ENCODE measurements around the gene TSTD2. TPM values are rescaled to one million over a fixed set of nuclear protein-coding genes. Genes with fewer than 3 reads are reported as not detected.

The TSTD2 gene
- total and polyA plus RNA-seq, 4 experiments from 2014 or later = 7.2 to 18.4 (median 12.8) TPM

- H3K4me3 Mint-ChIP-seq = no peak overlapping the region
- peak overlapping the region in 1 of 7 donors; percentile 82 for H3K27ac Mint-ChIP-seq
- intact Hi-C loops (cut with micrococcal nuclease) = no loop called here
Observed at GRCh38 chr9:97572196-97572891, 60.8 kb downstream of the TSTD2 start.

DNA sequence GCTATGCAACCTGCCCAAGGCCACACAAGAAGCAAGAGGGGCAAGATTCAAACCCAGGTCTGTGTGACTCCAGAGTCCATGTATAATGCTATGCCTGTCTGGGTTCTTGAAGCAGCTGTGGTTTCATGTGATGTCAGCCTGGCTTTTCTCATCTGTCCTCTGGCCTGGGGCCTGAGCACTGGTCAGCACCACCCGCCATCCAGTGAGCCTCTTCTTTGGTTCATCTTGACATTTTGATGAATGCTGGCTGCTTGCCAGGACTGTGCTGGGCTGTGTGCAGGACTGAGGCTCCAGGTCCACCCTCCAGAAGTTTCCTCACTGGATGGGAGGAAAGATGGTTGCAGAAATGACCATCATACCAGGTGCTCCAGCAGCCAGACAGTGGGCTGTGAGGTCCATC is 61.5 kb downstream of the TSTD2 start:
- DNase-seq = no peak
- no peaks in the 10 kb centered on the region for H3K9me3 Mint-ChIP-seq
- CTCF ChIA-PET (ENCODE audit: partially characterized antibody) = no interaction called here
- Histone ChIP-seq H3K27me3 (ENCODE audit: insufficient read depth, low read length) (no peaks in the 10 kb centered on the region), H3K4me1 (ENCODE audit: insufficient read depth, low read length) (peaks cover 7% of the 10 kb centered on the region), H3K9me3 (ENCODE audit: control insufficient read depth in 1 of 2, low read length in 2 of 2) (no peaks in the 10 kb centered on the region), H3K36me3 (ENCODE audit: insufficient read depth, low read length) (no peaks in the 10 kb centered on the region), H3K4me3 (ENCODE audit: low read length in 2 of 2) (no peak overlapping the region), H3K27ac (ENCODE audit: low read depth, low read length) (no peak overlapping the region)
- POLR2A ChIA-PET (ENCODE audit: partially characterized antibody) = no interaction called here
- H3K27ac Mint-ChIP-seq = no peak overlapping the region
- intact Hi-C loops (cut with micrococcal nuclease) = no loop called here
- peaks cover 0 to 4% of the 10 kb centered on the region in 2 donors for H3K27me3 Mint-ChIP-seq
- H3K4me3 Mint-ChIP-seq = no peak overlapping the region
- peaks cover 0 to 4% of the 10 kb centered on the region in 2 donors for H3K36me3 Mint-ChIP-seq
- peaks cover 10 to 17% (median 15%) of the 10 kb centered on the region in 4 donors for H3K4me1 Mint-ChIP-seq

More at GRCh38 chr9:97572196-97572891, 60.8 kb downstream of the TSTD2 start:
- Histone ChIP-seq H3K36me3 (ENCODE audit: insufficient read depth, low read length) (no peaks in the 10 kb centered on the region), H3K4me1 (ENCODE audit: insufficient read depth, low read length) (peaks cover 7% of the 10 kb centered on the region), H3K27me3 (ENCODE audit: insufficient read depth, low read length) (no peaks in the 10 kb centered on the region), H3K4me3 (ENCODE audit: low read length in 2 of 2) (no peak overlapping the region), H3K9me3 (ENCODE audit: control insufficient read depth in 1 of 2, low read length in 2 of 2) (no peaks in the 10 kb centered on the region), H3K27ac (ENCODE audit: low read depth, low read length) (no peak overlapping the region)
- CTCF ChIA-PET (ENCODE audit: partially characterized antibody) = no interaction called here
- peaks cover 0 to 4% of the 10 kb centered on the region in 2 donors for H3K27me3 Mint-ChIP-seq
- no peak for DNase-seq
- H3K36me3 Mint-ChIP-seq = peaks cover 0 to 4% of the 10 kb centered on the region in 2 donors
- H3K9me3 Mint-ChIP-seq = no peaks in the 10 kb centered on the region
- peaks cover 12 to 17% (median 16%) of the 10 kb centered on the region in 4 donors for H3K4me1 Mint-ChIP-seq
- POLR2A ChIA-PET (ENCODE audit: partially characterized antibody) = no interaction called here

DNA sequence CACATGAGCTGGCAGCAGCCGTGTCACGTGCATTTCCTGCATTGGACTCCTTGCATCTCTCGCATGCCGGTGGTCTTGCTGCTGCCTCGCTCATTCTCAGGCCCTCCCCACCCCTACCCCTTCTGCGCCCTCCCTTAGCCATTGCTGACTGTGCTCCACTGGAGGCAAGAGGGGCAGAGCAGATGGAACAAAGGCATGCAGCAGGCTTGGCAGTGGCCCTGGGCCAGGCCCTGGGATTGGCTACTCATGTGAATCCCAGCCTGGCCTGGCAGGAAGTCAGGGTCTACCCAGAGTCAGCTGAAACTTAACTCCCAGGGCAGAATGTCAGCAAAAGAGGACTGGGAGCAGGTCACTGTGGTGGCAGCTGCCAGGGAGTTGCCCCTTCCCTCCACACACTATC is 62.3 kb downstream of the TSTD2 start:
- Histone ChIP-seq H3K4me3 (ENCODE audit: low read length in 2 of 2) (no peak overlapping the region), H3K4me1 (ENCODE audit: insufficient read depth, low read length) (peaks cover 7% of the 10 kb centered on the region), H3K27ac (ENCODE audit: low read depth, low read length) (no peak overlapping the region), H3K27me3 (ENCODE audit: insufficient read depth, low read length) (no peaks in the 10 kb centered on the region), H3K9me3 (ENCODE audit: control insufficient read depth in 1 of 2, low read length in 2 of 2) (no peaks in the 10 kb centered on the region), H3K36me3 (ENCODE audit: insufficient read depth, low read length) (no peaks in the 10 kb centered on the region)
- H3K27me3 Mint-ChIP-seq = peaks cover 0 to 6% of the 10 kb centered on the region in 2 donors
- no peak overlapping the region for H3K4me3 Mint-ChIP-seq
- H3K36me3 Mint-ChIP-seq = peaks cover 0 to 4% of the 10 kb centered on the region in 2 donors
- DNase-seq = no peak
- H3K27ac Mint-ChIP-seq = no peak overlapping the region
- no peaks in the 10 kb centered on the region for H3K9me3 Mint-ChIP-seq
- ChIA-PET POLR2A (ENCODE audit: partially characterized antibody) (no interaction called here), CTCF (ENCODE audit: partially characterized antibody) (interaction anchor here (1.0 kb wide), 1 partner anchor 28 kb away, joined by 5 read pairs; no protein-coding TSS in a partner anchor)
- peaks cover 8 to 15% (median 13%) of the 10 kb centered on the region in 4 donors for H3K4me1 Mint-ChIP-seq
- intact Hi-C loops (cut with micrococcal nuclease) = no loop called here

DNA sequence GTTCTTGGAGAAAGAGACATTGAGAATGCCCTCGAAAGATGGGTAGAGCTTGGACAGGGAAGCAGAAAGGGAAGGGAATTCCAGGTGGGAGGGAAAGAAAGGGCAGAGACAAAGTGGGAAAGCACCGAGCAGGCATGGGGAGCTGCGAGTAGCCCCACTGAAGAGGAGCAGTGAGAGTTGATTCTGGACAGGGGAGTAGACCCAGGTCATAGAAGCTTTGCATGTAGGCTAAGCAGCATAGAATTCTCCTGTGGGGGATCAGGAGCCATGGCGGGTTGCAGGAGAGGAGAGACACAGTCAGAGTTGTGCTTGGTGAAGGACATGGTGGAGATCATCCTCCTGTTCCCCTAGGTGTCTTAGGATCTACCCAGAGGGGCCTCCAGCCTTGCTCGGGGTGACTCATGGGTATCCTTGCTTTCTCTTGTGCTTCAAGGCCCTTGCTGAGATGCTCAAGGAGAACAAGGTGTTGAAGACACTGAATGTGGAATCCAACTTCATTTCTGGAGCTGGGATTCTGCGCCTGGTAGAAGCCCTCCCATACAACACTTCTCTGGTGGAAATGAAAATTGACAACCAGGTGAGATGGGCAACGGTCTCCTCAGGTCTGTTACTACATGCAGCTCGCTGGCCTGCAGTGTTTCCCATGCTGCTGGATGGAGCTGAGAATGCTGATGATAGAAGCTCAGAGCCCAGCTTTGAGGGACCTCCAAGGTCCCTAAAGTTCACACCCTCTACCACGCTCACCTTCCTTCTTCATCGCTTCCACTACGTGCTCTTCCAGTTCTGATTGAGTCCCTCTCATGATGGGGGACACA is 64.5 kb downstream of the TSTD2 start:
- no peak for DNase-seq
- H3K9me3 Mint-ChIP-seq = no peaks in the 10 kb centered on the region
- Histone ChIP-seq H3K36me3 (ENCODE audit: insufficient read depth, low read length) (no peaks in the 10 kb centered on the region), H3K4me1 (ENCODE audit: insufficient read depth, low read length) (no peaks in the 10 kb centered on the region), H3K4me3 (ENCODE audit: low read length in 2 of 2) (no peak overlapping the region), H3K9me3 (ENCODE audit: control insufficient read depth in 1 of 2, low read length in 2 of 2) (no peaks in the 10 kb centered on the region), H3K27me3 (ENCODE audit: insufficient read depth, low read length) (no peaks in the 10 kb centered on the region), H3K27ac (ENCODE audit: low read depth, low read length) (no peak overlapping the region)
- ChIA-PET CTCF (ENCODE audit: partially characterized antibody) (interaction anchor here (0.8 to 1.3 kb wide), 2 partner anchors 30 to 47 kb away, joined by 3 read pairs; no protein-coding TSS in a partner anchor), POLR2A (ENCODE audit: partially characterized antibody) (no interaction called here)
- intact Hi-C loops (cut with micrococcal nuclease) = no loop called here
- H3K4me3 Mint-ChIP-seq = no peak overlapping the region
- H3K27me3 Mint-ChIP-seq = peaks cover 2 to 6% of the 10 kb centered on the region in 2 donors
- H3K36me3 Mint-ChIP-seq = no peaks in the 10 kb centered on the region
- H3K4me1 Mint-ChIP-seq = peaks cover 0 to 3% (median 0%) of the 10 kb centered on the region in 4 donors
- no peak overlapping the region for H3K27ac Mint-ChIP-seq

DNA sequence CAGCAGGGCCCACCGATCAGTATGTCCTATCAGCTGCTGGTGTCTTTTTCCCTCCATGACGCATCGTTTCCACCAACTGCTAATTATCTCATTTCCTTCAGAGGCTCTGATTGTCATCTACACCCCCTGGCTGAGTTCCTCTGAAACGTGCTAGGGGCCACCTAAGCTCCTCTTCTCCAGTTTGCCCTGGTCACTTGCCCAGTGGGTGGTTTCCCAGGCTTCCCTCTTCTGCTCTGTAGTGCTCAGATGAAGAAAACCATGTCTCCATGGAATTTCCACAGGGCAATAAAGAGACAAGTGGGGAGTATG is 65.3 kb downstream of the TSTD2 start:
- Mint-ChIP-seq H3K36me3 (no peaks in the 10 kb centered on the region), H3K4me1 (peaks cover 0 to 2% (median 0%) of the 10 kb centered on the region in 4 donors), H3K27me3 (peaks cover 2 to 6% of the 10 kb centered on the region in 2 donors), H3K9me3 (no peaks in the 10 kb centered on the region), H3K27ac (no peak overlapping the region), H3K4me3 (no peak overlapping the region)
- Histone ChIP-seq H3K36me3 (ENCODE audit: insufficient read depth, low read length) (no peaks in the 10 kb centered on the region), H3K9me3 (ENCODE audit: control insufficient read depth in 1 of 2, low read length in 2 of 2) (no peaks in the 10 kb centered on the region), H3K27ac (ENCODE audit: low read depth, low read length) (no peak overlapping the region), H3K4me1 (ENCODE audit: insufficient read depth, low read length) (no peaks in the 10 kb centered on the region), H3K27me3 (ENCODE audit: insufficient read depth, low read length) (no peaks in the 10 kb centered on the region), H3K4me3 (ENCODE audit: low read length in 2 of 2) (no peak overlapping the region)
- CTCF ChIA-PET (ENCODE audit: partially characterized antibody) = no interaction called here
- DNase-seq = no peak
- POLR2A ChIA-PET (ENCODE audit: partially characterized antibody) = no interaction called here
- intact Hi-C loops (cut with micrococcal nuclease) = no loop called here

DNA sequence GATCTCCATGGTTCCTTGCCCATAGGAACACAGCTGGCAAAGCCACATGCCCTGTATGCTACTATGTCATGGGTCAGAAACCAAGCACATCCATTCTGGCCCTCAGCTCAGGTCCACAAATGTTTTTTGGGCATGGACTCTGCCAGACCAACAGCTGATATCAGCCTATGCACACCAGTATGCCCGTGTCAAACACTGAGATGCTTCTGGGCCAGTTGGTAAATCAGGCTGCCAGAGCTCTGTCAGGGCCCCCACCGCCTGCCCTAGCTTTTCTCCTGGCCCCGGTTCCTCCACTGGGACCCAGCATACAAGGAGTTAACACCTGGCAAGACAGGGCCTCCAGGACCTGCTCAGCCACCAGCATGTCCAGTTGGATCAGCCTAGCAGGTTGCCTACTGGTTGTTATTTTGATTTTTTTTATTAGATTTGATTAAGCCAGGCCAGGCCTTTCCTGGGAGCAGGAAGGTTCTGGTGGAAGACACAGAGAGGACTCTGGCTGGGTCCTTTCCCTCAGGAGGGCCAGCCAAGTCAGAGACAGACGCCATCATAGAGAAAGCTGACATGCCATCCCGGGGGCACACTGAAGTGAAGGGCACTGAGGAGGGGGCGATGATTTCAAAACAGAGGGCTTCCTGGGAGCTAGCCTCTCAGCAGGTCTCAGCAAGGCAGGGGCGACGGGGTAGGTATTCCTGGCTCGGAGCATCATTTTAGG is 65.8 kb downstream of the TSTD2 start:
- Histone ChIP-seq H3K27me3 (ENCODE audit: insufficient read depth, low read length) (no peaks in the 10 kb centered on the region), H3K4me3 (ENCODE audit: low read length in 2 of 2) (no peak overlapping the region), H3K4me1 (ENCODE audit: insufficient read depth, low read length) (no peaks in the 10 kb centered on the region), H3K36me3 (ENCODE audit: insufficient read depth, low read length) (no peaks in the 10 kb centered on the region), H3K27ac (ENCODE audit: low read depth, low read length) (no peak overlapping the region), H3K9me3 (ENCODE audit: control insufficient read depth in 1 of 2, low read length in 2 of 2) (no peaks in the 10 kb centered on the region)
- Mint-ChIP-seq H3K4me1 (peaks cover 0 to 2% (median 0%) of the 10 kb centered on the region in 4 donors), H3K27me3 (peaks cover 2 to 6% of the 10 kb centered on the region in 2 donors), H3K27ac (no peak overlapping the region), H3K36me3 (no peaks in the 10 kb centered on the region), H3K4me3 (no peak overlapping the region), H3K9me3 (no peaks in the 10 kb centered on the region)
- POLR2A ChIA-PET (ENCODE audit: partially characterized antibody) = no interaction called here
- CTCF ChIA-PET (ENCODE audit: partially characterized antibody) = no interaction called here
- intact Hi-C loops (cut with micrococcal nuclease) = no loop called here
- no peak for DNase-seq

- Histone ChIP-seq H3K4me3 (ENCODE audit: low read length in 2 of 2) (no peak overlapping the region), H3K36me3 (ENCODE audit: insufficient read depth, low read length) (no peaks in the 10 kb centered on the region), H3K27me3 (ENCODE audit: insufficient read depth, low read length) (no peaks in the 10 kb centered on the region), H3K4me1 (ENCODE audit: insufficient read depth, low read length) (no peaks in the 10 kb centered on the region), H3K27ac (ENCODE audit: low read depth, low read length) (no peak overlapping the region), H3K9me3 (ENCODE audit: control insufficient read depth in 1 of 2, low read length in 2 of 2) (no peaks in the 10 kb centered on the region)
- Mint-ChIP-seq H3K9me3 (no peaks in the 10 kb centered on the region), H3K4me3 (no peak overlapping the region), H3K4me1 (peaks cover 0 to 2% (median 0%) of the 10 kb centered on the region in 4 donors), H3K27ac (no peak overlapping the region), H3K27me3 (peaks cover 5 to 9% of the 10 kb centered on the region in 2 donors), H3K36me3 (no peaks in the 10 kb centered on the region)
- ChIA-PET POLR2A (ENCODE audit: partially characterized antibody) (no interaction called here), CTCF (ENCODE audit: partially characterized antibody) (no interaction called here)
- DNase-seq = no peak
- intact Hi-C loops (cut with micrococcal nuclease) = no loop called here
Observed at GRCh38 chr9:97565262-97565661, 67.9 kb downstream of the TSTD2 start.

Data from CD4-positive, alpha-beta memory T cell (primary cell).